ENCODE data around the gene SP140. TPM values are rescaled to one million over a fixed set of nuclear protein-coding genes. Genes with fewer than 3 reads are reported as not detected.
"Not testable (repeated sequence)": the region's sequence is repeated elsewhere in the genome, so short reads cannot be mapped to it uniquely, and the experiment has no call there.

SP140 gene
- total RNA-seq, 4 donors from 2014 or later, result 0.65 to 2.5 (median 2.5) TPM; not detected in 1

- 98% methylated on average over 14 of the region's 23 CpGs for WGBS
These were observed 80.1 kb downstream of the SP140 start for GRCh38 chr2:230305416-230306275.

GRCh38 chr2:230306474-230306873 is 80.9 kb downstream of the SP140 start:
- Histone ChIP-seq H3K4me3 (no peak overlapping the region), H3K27me3 (no peaks in the 10 kb centered on the region), H3K27ac (replicated peaks in 1 of 4) (no peak overlapping the region), H3K4me1 (no peaks in the 10 kb centered on the region), H3K9me3 (no peaks in the 10 kb centered on the region), H3K36me3 (no peaks in the 10 kb centered on the region)
- no peak for DNase-seq (ENCODE audit: extremely low spot score)
- intact Hi-C loops (cut with DNase I), result no loop called here
- TF ChIP-seq POLR2AphosphoS5 (IDR thresholded peaks at IDR 0.05) (no peak), CTCF (IDR thresholded peaks at IDR 0.05) (no peak), POLR2A (IDR thresholded peaks at IDR 0.05; ENCODE audit: low read depth) (no peak), EP300 (IDR thresholded peaks at IDR 0.05) (no peak)
- WGBS, result no CpG with 5 or more reads among the region's 2 CpGs

More at GRCh38 chr2:230305416-230306275, 80.1 kb downstream of the SP140 start:
- DNase-seq (ENCODE audit: extremely low spot score), result peak; percentile 64
- H3K9me3 ChIP-seq, result peaks cover 0 to 5% (median under 1%) of the 10 kb centered on the region in 4 donors
- no peaks in the 10 kb centered on the region for H3K4me1 ChIP-seq
- no peak overlapping the region for H3K27ac ChIP-seq (replicated peaks in 1 of 4)
- no peaks in the 10 kb centered on the region for H3K36me3 ChIP-seq
- H3K27me3 ChIP-seq, result no peaks in the 10 kb centered on the region
- no peak for TF ChIP-seq CTCF (IDR thresholded peaks at IDR 0.05)
- no peak for TF ChIP-seq POLR2A (IDR thresholded peaks at IDR 0.05; ENCODE audit: low read depth)
- TF ChIP-seq EP300 (IDR thresholded peaks at IDR 0.05), result no peak
- H3K4me3 ChIP-seq, result no peak overlapping the region
- intact Hi-C loops (cut with DNase I), result no loop called here

- Histone ChIP-seq H3K4me1 (no peaks in the 10 kb centered on the region), H3K9me3 (no peaks in the 10 kb centered on the region), H3K36me3 (no peaks in the 10 kb centered on the region), H3K27me3 (no peaks in the 10 kb centered on the region), H3K4me3 (no peak overlapping the region), H3K27ac (replicated peaks in 1 of 4) (no peak overlapping the region)
- WGBS, result 80% methylated on average over 1 of the region's 2 CpGs
- TF ChIP-seq POLR2A (IDR thresholded peaks at IDR 0.05; ENCODE audit: low read depth) (no peak), EP300 (IDR thresholded peaks at IDR 0.05) (no peak), POLR2AphosphoS5 (IDR thresholded peaks at IDR 0.05) (no peak), CTCF (IDR thresholded peaks at IDR 0.05) (no peak)
- no peak for DNase-seq (ENCODE audit: extremely low spot score)
- intact Hi-C loops (cut with DNase I), result no loop called here
These were observed 81.9 kb downstream of the SP140 start for GRCh38 chr2:230307485-230307884.

GRCh38 chr2:230308402-230309000 is 83.0 kb downstream of the SP140 start:
- TF ChIP-seq POLR2A (IDR thresholded peaks at IDR 0.05; ENCODE audit: low read depth), result no peak
- TF ChIP-seq POLR2AphosphoS5 (IDR thresholded peaks at IDR 0.05), result no peak
- TF ChIP-seq CTCF (IDR thresholded peaks at IDR 0.05), result no peak
- no peak for DNase-seq (ENCODE audit: extremely low spot score)
- intact Hi-C loops (cut with DNase I), result no loop called here
- H3K36me3 ChIP-seq, result no peaks in the 10 kb centered on the region
- no peaks in the 10 kb centered on the region for H3K9me3 ChIP-seq
- no peaks in the 10 kb centered on the region for H3K27me3 ChIP-seq
- H3K27ac ChIP-seq (replicated peaks in 1 of 4), result no peak overlapping the region
- no peak overlapping the region for H3K4me3 ChIP-seq
- WGBS, result 89% methylated on average over 12 of the region's 12 CpGs
- H3K4me1 ChIP-seq, result no peaks in the 10 kb centered on the region

- WGBS, result 60% methylated on average over 1 of the region's 5 CpGs
- H3K36me3 ChIP-seq; H3K4me3 ChIP-seq; DNase-seq (ENCODE audit: extremely low spot score); H3K27me3 ChIP-seq; H3K9me3 ChIP-seq; intact Hi-C loops (cut with DNase I); H3K4me1 ChIP-seq; H3K27ac ChIP-seq (replicated peaks in 1 of 4): not testable (repeated sequence)
These were observed 85.3 kb downstream of the SP140 start for GRCh38 chr2:230310792-230311191.

- intact Hi-C loops (cut with DNase I); H3K36me3 ChIP-seq; H3K27ac ChIP-seq (replicated peaks in 1 of 4); H3K9me3 ChIP-seq; H3K27me3 ChIP-seq; DNase-seq (ENCODE audit: extremely low spot score); H3K4me3 ChIP-seq; H3K4me1 ChIP-seq: not testable (repeated sequence)
- 50% methylated on average over 1 of the region's 1 CpG for WGBS
These were observed 86.1 kb downstream of the SP140 start for GRCh38 chr2:230311634-230312033.

All from esophagus muscularis mucosa (tissue), 4 donors.